Measurements from ENCODE around the gene ABHD4.
A peak's percentile ranks its signal among the peaks of the same experiment; 100 is the strongest.
"Not testable (repeated sequence)": the region's sequence is repeated elsewhere in the genome, so short reads cannot be mapped to it uniquely, and the experiment has no call there.

Gene ABHD4

GRCh38 chr14:22613736-22614239 is 15.7 kb downstream of the ABHD4 start:
- no peaks in the 10 kb centered on the region for H3K27me3 ChIP-seq (ENCODE audit: control insufficient read depth, insufficient read depth, low read length)
- peaks cover 6% of the 10 kb centered on the region for H3K4me1 ChIP-seq (ENCODE audit: control insufficient read depth, insufficient read depth, low read length)
- peak overlapping the region; percentile 2 for H3K9ac ChIP-seq (ENCODE audit: low read depth, low read length)
- H3K9me3 ChIP-seq (ENCODE audit: control insufficient read depth, insufficient read depth, low read length): no peaks in the 10 kb centered on the region
- H3K36me3 ChIP-seq (ENCODE audit: control insufficient read depth, insufficient read depth, low read length): peaks cover 19% of the 10 kb centered on the region
- no peak overlapping the region for H3K4me3 ChIP-seq (ENCODE audit: low read depth, low read length)

GRCh38 chr14:22614240-22614799 is 16.2 kb downstream of the ABHD4 start:
- no peaks in the 10 kb centered on the region for H3K27me3 ChIP-seq (ENCODE audit: control insufficient read depth, insufficient read depth, low read length)
- H3K9me3 ChIP-seq (ENCODE audit: control insufficient read depth, insufficient read depth, low read length): no peaks in the 10 kb centered on the region
- H3K4me1 ChIP-seq (ENCODE audit: control insufficient read depth, insufficient read depth, low read length): peaks cover 6% of the 10 kb centered on the region
- H3K36me3 ChIP-seq (ENCODE audit: control insufficient read depth, insufficient read depth, low read length): peaks cover 19% of the 10 kb centered on the region
- no peak overlapping the region for H3K4me3 ChIP-seq (ENCODE audit: low read depth, low read length)
- peak overlapping the region; percentile 2 for H3K9ac ChIP-seq (ENCODE audit: low read depth, low read length)

GRCh38 chr14:22615765-22616164 is 17.7 kb downstream of the ABHD4 start:
- H3K4me1 ChIP-seq (ENCODE audit: control insufficient read depth, insufficient read depth, low read length); H3K9ac ChIP-seq (ENCODE audit: low read depth, low read length); H3K27me3 ChIP-seq (ENCODE audit: control insufficient read depth, insufficient read depth, low read length); H3K36me3 ChIP-seq (ENCODE audit: control insufficient read depth, insufficient read depth, low read length); H3K9me3 ChIP-seq (ENCODE audit: control insufficient read depth, insufficient read depth, low read length); H3K4me3 ChIP-seq (ENCODE audit: low read depth, low read length): not testable (repeated sequence)

DNA sequence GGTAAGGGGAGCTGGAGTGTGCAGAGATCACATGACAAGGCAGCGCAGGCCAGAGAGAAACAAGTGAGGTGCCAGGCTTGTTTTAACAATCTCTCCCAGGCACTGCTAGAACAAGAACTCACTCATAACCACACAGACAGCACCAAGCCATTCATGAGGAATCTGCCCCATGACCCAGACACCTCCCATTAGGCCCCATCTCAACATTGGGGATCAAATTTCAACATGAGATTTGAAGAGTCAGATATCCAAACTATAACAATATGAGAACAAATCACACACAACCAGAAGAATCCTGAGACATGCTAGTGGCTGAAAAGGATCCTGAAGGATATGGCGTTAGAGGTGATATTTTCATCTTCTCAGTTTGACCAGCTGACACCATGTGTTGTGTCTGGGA is 24.2 kb downstream of the ABHD4 start:
- H3K36me3 ChIP-seq (ENCODE audit: control insufficient read depth, insufficient read depth, low read length): no peaks in the 10 kb centered on the region
- peaks cover 9% of the 10 kb centered on the region for H3K4me1 ChIP-seq (ENCODE audit: control insufficient read depth, insufficient read depth, low read length)
- no peaks in the 10 kb centered on the region for H3K9me3 ChIP-seq (ENCODE audit: control insufficient read depth, insufficient read depth, low read length)
- no peaks in the 10 kb centered on the region for H3K27me3 ChIP-seq (ENCODE audit: control insufficient read depth, insufficient read depth, low read length)
- H3K9ac ChIP-seq (ENCODE audit: low read depth, low read length): no peak overlapping the region
- no peak overlapping the region for H3K4me3 ChIP-seq (ENCODE audit: low read depth, low read length)

DNA sequence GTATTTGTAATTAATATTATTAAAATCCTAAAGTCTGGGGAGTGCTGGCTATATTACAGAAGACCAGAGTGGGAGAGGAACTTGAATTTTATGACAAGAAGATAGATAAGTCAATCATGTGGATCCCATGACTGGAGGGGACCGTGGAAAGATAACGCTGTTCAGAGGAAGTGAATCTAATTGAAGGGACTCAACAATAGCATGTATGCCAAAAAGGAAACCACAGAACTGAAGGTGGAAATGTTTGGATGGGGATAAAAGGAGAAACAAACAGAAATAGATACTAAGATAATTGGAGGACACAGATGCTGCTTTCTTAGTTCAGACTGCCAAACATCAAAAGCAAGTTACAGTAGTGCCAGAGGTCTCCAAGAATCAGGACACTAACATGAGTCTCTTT is 24.9 kb downstream of the ABHD4 start:
- no peaks in the 10 kb centered on the region for H3K9me3 ChIP-seq (ENCODE audit: control insufficient read depth, insufficient read depth, low read length)
- H3K27me3 ChIP-seq (ENCODE audit: control insufficient read depth, insufficient read depth, low read length): no peaks in the 10 kb centered on the region
- no peak overlapping the region for H3K4me3 ChIP-seq (ENCODE audit: low read depth, low read length)
- H3K36me3 ChIP-seq (ENCODE audit: control insufficient read depth, insufficient read depth, low read length): no peaks in the 10 kb centered on the region
- H3K4me1 ChIP-seq (ENCODE audit: control insufficient read depth, insufficient read depth, low read length): peaks cover 9% of the 10 kb centered on the region
- H3K9ac ChIP-seq (ENCODE audit: low read depth, low read length): no peak overlapping the region

GRCh38 chr14:22626590-22626989 is 28.5 kb downstream of the ABHD4 start:
- Histone ChIP-seq H3K9ac (ENCODE audit: low read depth, low read length) (no peak overlapping the region), H3K36me3 (ENCODE audit: control insufficient read depth, insufficient read depth, low read length) (no peaks in the 10 kb centered on the region), H3K27me3 (ENCODE audit: control insufficient read depth, insufficient read depth, low read length) (no peaks in the 10 kb centered on the region), H3K4me3 (ENCODE audit: low read depth, low read length) (no peak overlapping the region), H3K4me1 (ENCODE audit: control insufficient read depth, insufficient read depth, low read length) (peaks cover 9% of the 10 kb centered on the region), H3K9me3 (ENCODE audit: control insufficient read depth, insufficient read depth, low read length) (no peaks in the 10 kb centered on the region)

DNA sequence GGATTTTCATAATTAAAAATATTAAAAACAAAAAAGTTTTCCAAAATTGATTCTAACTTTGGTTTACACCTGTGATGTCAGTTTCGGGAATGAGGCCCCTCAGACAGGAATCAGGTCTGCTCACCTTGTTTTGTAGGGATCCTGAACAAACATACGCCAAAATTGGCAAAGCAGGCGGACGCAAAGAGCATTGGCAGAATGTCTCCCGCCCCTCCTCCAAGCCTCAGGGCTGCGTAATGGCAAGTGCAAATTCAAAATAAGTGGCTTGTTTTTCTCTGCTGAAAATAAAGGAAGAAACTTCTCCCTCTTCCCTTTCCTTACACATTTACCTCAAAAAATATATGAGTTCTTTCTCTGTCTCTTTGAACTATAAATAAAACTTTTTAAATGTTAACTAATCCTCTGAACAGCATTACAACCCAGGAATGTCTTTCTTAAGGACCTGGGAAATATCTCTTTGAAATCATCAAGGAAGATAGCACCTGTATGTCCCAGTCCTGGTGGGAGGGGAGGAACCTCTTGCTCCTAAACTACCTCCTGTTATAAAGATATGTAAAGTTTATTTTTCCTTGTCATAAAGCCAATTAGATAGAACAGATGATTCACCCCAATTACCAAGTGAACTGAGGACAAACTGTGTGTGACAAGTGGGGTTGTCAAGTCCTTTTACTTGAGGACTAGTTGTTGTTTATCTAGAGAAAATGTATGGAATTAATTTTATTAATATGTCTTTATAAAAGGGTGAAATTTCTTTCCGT is 29.6 kb downstream of the ABHD4 start:
- Histone ChIP-seq H3K4me1 (ENCODE audit: control insufficient read depth, insufficient read depth, low read length) (peaks cover 9% of the 10 kb centered on the region), H3K9ac (ENCODE audit: low read depth, low read length) (no peak overlapping the region), H3K27me3 (ENCODE audit: control insufficient read depth, insufficient read depth, low read length) (no peaks in the 10 kb centered on the region), H3K9me3 (ENCODE audit: control insufficient read depth, insufficient read depth, low read length) (no peaks in the 10 kb centered on the region), H3K4me3 (ENCODE audit: low read depth, low read length) (no peak overlapping the region), H3K36me3 (ENCODE audit: control insufficient read depth, insufficient read depth, low read length) (no peaks in the 10 kb centered on the region)

DNA sequence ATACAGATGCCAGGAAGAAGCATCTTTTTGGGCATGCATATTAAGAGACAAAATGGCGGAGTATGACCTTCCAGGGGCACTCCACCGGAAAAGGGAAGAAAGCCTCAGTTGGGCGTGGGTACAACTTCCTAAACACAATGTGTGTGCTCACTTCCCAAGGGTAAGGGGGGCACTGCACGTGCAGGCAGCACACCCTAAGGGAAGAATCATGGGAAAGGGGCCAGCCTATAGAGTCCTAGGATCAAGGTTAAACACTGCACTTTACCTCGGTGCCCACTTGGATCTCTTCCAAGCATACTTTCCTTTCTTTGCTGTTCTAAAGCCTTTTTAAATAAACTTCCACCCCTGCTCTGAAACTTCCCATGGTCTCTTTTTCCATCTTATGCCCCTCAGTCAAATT is 31.3 kb downstream of the ABHD4 start:
- Histone ChIP-seq H3K9me3 (ENCODE audit: control insufficient read depth, insufficient read depth, low read length) (no peaks in the 10 kb centered on the region), H3K36me3 (ENCODE audit: control insufficient read depth, insufficient read depth, low read length) (no peaks in the 10 kb centered on the region), H3K4me3 (ENCODE audit: low read depth, low read length) (no peak overlapping the region), H3K4me1 (ENCODE audit: control insufficient read depth, insufficient read depth, low read length) (peaks cover 9% of the 10 kb centered on the region), H3K9ac (ENCODE audit: low read depth, low read length) (no peak overlapping the region), H3K27me3 (ENCODE audit: control insufficient read depth, insufficient read depth, low read length) (no peaks in the 10 kb centered on the region)

GRCh38 chr14:22630066-22630465 is 32.0 kb downstream of the ABHD4 start:
- Histone ChIP-seq H3K9ac (ENCODE audit: low read depth, low read length) (no peak overlapping the region), H3K27me3 (ENCODE audit: control insufficient read depth, insufficient read depth, low read length) (no peaks in the 10 kb centered on the region), H3K36me3 (ENCODE audit: control insufficient read depth, insufficient read depth, low read length) (no peaks in the 10 kb centered on the region), H3K9me3 (ENCODE audit: control insufficient read depth, insufficient read depth, low read length) (no peaks in the 10 kb centered on the region), H3K4me1 (ENCODE audit: control insufficient read depth, insufficient read depth, low read length) (peaks cover 9% of the 10 kb centered on the region), H3K4me3 (ENCODE audit: low read depth, low read length) (no peak overlapping the region)

DNA sequence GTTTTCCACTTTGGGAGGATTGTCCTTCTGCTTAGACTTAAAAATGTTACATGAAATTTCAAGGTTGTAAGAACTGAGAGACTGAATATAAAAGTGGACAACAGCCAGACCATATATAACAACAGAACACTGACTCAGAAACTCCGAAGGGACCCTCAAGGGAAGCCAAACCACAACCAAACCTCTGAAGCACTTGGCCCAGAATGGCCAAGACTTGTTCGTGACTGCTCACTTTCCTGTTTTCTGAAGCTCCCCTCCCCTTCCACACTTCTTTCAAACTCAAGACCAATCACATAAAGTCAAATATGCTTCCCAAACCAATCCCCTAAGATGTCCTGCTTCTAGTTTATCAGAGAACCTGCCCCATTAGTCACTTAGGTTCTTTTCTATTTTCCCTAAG is 32.4 kb downstream of the ABHD4 start:
- H3K4me1 ChIP-seq (ENCODE audit: control insufficient read depth, insufficient read depth, low read length): peaks cover 9% of the 10 kb centered on the region
- H3K4me3 ChIP-seq (ENCODE audit: low read depth, low read length): no peak overlapping the region
- no peaks in the 10 kb centered on the region for H3K27me3 ChIP-seq (ENCODE audit: control insufficient read depth, insufficient read depth, low read length)
- no peaks in the 10 kb centered on the region for H3K9me3 ChIP-seq (ENCODE audit: control insufficient read depth, insufficient read depth, low read length)
- H3K36me3 ChIP-seq (ENCODE audit: control insufficient read depth, insufficient read depth, low read length): no peaks in the 10 kb centered on the region
- no peak overlapping the region for H3K9ac ChIP-seq (ENCODE audit: low read depth, low read length)

DNA sequence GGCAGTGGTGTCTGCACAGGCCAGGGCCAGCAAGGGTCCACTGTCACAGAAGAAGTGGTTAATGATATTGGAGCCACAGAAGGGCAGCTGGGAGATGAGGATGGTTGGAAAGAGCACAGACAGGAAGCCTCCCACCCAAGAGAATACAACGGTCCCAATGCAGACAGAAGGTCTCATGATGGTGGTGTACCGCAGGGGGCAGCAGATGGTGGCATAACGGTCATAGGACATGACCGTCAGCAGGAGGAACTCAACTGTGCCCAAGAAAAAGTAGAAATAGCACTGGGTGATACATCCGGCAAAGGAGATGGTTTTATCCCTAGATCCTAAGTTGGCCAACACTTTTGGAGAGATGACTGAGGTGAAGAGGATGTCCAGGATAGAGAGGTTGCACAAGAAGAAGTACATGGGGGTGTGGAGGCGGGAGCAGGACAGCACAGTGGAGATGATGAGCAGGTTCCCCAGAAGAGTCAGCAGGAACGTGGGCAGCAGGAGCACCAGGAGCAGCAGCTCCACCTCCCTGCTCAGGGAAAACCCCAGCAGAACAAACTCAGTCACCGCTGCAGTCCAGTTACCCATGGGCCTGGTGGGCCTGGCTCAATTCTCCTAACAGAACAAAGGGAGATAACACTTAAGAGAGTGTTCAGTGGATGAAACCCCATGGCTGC is 36.3 kb downstream of the ABHD4 start:
- H3K27me3 ChIP-seq (ENCODE audit: control insufficient read depth, insufficient read depth, low read length): no peaks in the 10 kb centered on the region
- no peak overlapping the region for H3K9ac ChIP-seq (ENCODE audit: low read depth, low read length)
- H3K4me1 ChIP-seq (ENCODE audit: control insufficient read depth, insufficient read depth, low read length): no peaks in the 10 kb centered on the region
- H3K4me3 ChIP-seq (ENCODE audit: low read depth, low read length): no peak overlapping the region
- no peaks in the 10 kb centered on the region for H3K36me3 ChIP-seq (ENCODE audit: control insufficient read depth, insufficient read depth, low read length)
- H3K9me3 ChIP-seq (ENCODE audit: control insufficient read depth, insufficient read depth, low read length): no peaks in the 10 kb centered on the region

DNA sequence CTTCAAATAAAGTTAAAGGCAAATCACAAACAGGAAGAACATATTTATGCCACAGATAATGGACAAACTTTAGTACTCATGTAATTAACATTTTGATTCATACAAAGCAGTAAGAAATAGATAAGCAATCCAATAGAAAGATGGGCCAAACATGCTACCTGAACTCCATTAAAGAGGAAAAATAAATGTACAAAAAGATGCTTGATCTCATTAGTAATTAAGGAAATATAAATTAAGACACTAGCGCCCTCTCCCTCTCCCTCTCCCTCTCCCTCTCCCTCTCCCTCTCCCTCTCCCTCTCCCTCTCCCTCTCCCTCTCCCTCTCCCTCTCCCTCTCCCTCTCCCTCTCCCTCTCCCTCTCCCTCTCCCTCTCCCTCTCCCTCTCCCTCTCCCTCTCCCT is 37.9 kb downstream of the ABHD4 start:
- H3K36me3 ChIP-seq (ENCODE audit: control insufficient read depth, insufficient read depth, low read length); H3K4me3 ChIP-seq (ENCODE audit: low read depth, low read length); H3K9me3 ChIP-seq (ENCODE audit: control insufficient read depth, insufficient read depth, low read length); H3K9ac ChIP-seq (ENCODE audit: low read depth, low read length); H3K27me3 ChIP-seq (ENCODE audit: control insufficient read depth, insufficient read depth, low read length); H3K4me1 ChIP-seq (ENCODE audit: control insufficient read depth, insufficient read depth, low read length): not testable (repeated sequence)
